HG03558 (cell line): ENCODE results near the gene SLC7A10.
"Not testable (repeated sequence)": the region's sequence is repeated elsewhere in the genome, so short reads cannot be mapped to it uniquely, and the experiment has no call there.

Source experiments
- ATAC-seq: cut with Tn5 transposase; IDR thresholded peaks from one replicate; pipeline ENCODE4 v1.9.1; 2021; ENCODE audit warnings: moderate number of reproducible peaks; ENCODE audit not compliant: unreplicated experiment; ENCODE audit errors: extremely low read depth

Gene SLC7A10

DNA sequence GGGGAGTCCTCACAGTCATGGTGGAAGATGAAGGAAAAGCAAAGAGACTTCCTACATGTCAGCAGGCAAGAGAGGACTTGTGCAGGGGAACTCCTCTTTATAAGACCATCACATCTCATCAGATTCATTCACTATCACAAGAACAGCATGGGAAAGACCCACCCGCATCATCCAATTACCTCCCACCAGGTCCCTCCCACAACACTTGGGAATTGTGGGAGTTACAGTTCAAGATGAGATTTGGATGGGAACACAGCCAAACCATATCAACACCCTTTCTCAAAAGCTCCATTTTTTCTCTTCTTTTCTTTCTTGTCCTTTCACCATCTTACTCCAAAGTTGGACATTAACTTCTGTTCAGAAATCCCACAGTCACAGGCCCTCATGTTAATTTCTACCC, 36.2 kb downstream of the SLC7A10 start:
- no peak for ATAC-seq

DNA sequence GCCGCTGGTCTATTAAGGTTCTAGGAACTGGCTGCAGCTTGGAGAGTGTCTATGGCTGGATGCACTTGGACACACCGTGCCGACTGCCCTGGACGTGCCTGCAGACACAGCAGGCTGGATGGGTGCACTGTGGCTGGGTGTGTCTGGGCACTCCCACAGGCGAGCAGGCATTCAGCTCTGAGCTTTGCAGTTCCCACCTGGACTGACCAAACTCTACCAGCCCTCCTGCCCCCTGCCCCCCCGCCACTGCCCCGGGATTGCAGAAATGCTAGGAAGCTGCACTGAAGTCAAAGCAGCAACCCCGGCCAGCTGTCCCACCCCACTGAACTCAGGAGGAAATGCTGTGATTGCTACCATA, 38.5 kb downstream of the SLC7A10 start:
- ATAC-seq: no peak

DNA sequence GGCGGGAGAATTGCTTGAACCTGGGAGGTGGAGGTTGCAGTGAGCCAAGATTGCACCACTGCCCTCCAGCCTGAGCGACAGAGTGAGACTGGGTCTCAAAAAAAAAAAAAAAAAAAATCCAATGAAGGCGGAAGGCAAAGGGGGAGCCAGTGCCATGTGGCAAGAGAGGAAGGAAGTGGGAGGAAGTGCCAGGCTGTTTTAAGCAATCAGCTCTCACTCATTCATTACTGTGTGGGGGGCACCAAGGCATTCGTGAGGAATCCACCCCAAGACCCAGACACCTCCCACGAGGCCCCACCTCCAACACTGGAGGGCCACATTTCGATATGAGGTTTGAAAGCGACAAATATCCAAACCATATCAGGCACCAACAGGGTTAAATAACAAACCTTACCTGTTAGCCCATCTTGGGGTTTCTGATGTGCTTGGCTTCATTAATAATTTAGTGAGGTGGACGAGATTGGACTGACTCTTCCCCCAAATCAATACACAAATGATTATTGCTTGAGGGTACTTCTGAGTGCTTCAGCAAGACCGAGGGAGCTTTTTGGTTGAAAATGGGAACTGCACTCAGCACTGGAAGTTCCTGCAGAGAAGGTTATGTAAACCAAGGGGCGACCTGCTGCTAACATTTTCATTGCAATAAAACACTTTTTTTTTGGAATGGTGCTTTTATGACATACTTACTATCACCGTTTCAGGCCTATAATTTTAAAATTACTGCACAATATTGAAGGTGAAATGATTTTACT, 39.0 kb downstream of the SLC7A10 start:
- ATAC-seq: no peak

DNA sequence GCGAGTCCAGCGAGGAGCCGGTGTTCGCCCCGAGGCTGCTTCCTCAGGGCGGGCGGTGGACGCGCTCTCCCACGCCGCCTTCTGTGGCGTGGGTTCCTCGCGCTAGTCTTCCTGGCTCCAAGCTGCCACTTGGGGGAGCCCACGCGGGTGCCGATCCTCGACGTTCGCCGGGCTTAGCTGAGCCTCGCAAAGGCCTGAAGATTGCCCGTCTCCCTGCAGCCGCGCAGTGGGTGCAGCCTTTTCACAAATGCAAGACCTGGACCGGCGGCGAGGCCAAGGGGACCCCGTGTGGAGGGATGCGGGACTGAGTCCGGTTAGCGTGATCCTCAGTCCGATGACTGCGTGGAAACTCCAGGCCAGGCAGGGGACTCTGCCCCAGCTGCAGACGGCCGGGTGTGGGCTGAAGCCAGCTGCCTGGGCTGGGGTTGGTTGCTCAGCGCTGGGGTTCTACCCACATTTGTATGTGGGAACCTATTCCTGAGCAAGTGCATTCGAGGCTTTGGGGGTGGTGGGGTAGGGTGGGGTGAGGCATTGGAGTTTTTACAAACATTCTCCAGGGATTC, 48.2 kb downstream of the SLC7A10 start:
- no peak for ATAC-seq

DNA sequence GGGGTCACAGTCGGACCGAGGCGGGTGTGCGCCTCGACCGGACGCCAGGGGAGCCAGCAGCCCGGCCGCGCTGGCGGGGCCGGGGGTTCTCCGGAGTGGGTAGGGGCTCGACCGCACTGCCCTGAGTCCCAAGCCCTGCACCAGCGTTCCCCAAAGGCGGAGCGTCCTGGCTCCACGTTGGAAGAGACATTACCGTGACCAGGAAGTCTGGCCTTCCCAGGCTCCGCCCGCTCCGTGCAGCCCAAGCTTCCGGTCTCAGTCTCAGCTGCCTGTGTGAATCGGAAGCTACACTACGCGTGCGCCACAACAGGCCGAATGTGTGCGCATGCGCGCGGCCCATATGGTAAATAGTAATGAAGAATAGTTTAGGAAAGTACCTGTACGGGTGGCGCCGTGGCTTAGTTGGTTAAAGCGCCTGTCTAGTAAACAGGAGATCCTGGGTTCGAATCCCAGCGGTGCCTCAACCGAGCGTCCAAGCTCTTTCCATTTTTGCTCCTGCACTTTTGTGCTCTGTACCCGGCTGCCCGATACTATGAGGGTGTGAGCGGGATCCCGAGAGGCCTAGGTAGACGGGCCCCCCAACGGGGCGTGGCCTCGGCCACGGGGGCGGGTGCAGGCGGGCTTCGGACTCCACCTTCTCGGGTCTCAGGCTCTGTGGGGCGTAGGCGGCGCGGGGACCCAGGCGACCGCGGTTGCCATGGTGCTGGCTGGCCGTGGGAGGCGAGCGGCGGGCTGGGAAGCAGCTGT, 48.8 kb downstream of the SLC7A10 start:
- peak; percentile 53 for ATAC-seq

DNA sequence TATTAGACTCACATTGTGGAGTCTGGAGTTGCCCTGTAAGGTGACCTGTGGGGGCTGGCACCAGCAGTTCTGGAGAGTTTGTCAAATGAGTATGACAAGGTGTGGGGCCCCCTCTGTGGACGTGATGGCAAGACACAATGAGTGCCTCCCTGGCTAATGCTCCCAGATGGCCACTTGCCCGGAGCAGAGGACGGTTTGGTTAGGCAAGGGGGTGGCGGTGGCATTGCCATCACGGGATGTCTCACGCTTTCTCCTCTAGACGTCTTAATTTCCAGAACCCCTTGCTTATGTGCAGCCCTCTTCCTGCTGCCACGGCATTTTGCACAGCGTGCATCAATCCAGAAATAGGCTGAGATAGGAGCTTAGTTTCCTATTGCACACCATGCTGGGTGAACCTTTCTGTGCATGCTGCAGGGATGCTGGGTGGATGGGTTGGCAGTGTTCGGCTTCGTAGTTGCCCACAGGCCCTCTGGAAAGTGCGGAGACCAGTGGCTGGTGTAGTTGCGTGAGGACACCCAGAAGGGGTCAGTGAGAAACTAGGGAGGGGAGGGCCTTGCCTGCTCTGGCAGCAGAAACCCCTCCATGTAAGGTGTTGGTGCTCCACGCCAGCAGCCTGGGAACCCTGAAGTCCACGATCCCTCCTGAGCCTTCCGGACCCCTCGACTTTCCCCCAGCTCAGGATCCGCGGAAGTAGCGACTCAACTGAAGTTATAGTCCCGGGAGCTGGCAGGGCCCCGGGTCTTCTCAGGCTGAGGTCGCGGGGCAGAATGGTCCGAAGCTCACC, 49.6 kb downstream of the SLC7A10 start:
- ATAC-seq: no peak

DNA sequence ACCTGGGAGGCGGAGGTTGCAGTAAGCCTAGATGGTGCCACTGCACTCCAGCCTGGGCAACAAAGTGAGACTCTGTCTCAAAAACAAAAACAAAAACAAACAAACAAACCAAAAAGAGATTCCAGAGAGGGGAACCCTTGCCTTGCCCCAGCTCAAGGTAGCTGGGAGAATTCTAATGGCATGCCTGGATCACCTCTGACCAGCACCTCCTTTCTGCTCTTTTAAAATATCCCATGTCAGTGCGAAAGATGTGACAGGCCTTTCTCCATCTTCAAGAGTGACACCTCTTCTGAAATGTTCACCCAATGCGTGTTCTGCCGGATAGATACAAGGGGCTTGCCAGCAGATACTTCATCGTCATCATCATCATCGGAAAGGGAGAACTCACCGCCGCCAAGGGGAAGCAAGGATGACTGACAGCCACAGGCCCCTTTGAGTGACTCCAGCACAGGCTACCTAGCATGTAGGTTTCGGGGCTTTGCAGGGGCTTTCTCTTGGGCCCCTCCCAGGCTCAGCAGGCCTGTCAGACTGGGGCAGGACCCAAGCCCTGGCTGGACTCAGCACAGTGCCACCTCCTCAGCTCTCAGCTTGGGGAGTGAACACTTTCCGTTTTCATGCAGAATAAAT, 50.4 kb downstream of the SLC7A10 start:
- no peak for ATAC-seq

DNA sequence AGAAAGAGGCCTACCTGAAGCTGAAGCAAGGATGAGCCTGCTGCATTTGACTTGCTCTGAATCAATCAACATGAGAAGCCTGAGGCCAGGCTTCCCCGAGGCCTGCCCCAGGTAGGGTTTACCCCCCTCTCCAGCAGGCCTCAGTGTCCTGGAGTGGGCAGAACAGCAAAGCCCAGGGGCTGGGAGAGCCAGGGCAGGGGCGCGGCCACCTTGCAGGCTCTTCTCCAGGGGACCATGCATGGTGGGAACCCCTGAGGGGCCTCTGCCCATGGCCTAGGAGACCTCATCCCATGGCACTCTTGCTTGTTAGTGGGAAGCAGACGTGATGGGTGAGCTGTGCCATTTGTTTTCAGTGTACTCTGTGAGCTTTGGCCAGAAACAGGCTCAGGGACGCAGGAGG, 51.5 kb downstream of the SLC7A10 start:
- no peak for ATAC-seq

DNA sequence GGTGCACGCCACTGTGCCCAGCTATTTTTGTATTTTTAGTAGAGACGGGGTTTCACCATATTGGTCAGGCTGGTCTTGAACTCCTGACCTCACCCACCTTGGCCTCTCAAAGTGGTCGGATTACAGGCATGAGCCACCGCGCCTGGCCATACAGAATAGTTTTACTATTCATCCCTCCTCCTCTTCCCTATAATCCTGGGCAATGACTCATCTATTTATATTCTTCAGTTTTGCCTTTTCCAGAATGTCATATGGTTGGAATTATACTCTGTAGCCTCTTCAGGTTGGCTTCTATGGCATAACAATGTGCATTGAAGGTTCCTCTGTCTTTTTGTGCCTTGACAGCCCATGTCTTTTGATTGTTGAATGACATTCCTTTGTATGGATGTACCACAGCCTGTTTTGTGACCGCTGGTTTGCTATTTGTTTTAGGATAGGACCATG, 53.7 kb downstream of the SLC7A10 start:
- ATAC-seq: no peak

DNA sequence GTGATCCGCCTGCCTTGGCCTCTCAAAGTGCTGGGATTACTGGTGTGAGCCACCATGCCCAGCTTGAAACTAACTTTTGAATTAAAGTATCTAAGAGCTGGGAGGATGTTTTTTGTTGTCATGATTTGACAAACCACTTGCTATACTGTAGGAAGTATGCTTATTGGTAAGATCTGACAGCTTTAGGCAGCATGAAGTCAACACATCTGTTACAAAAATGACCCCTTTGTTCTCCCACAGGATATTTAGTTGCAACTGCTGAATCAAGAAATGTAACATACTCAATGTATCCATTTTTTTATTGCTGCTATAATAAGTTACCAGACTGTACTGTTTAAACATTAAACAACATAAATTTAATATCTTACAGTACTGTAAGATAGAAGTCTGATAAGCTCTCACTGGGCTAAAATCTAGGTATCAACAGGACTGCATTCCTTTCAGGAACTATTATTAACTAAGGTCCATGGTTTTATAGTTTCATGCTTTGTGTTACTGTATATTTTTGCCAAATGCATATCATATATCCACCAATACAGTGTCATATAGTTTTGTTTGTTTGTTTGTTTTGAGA, 54.3 kb downstream of the SLC7A10 start:
- no peak for ATAC-seq

DNA sequence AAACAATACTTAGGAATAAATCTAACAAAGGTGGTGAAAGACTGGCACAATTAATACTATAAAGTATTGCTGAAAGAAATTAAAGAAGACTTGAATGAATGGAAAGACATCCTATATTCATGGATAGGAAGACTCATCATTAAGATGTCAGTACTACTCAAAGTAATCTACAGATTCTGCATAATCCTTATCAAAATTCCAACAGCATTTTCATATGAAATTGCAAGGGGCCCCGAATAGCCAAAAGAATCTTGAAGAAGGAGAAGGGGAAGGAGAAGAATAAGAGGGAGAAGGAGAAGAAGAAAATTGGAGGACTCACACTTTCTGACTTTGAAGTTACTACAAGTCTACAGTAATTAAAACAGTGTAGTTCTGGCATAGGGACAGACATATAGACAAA, 57.1 kb downstream of the SLC7A10 start:
- no peak for ATAC-seq

DNA sequence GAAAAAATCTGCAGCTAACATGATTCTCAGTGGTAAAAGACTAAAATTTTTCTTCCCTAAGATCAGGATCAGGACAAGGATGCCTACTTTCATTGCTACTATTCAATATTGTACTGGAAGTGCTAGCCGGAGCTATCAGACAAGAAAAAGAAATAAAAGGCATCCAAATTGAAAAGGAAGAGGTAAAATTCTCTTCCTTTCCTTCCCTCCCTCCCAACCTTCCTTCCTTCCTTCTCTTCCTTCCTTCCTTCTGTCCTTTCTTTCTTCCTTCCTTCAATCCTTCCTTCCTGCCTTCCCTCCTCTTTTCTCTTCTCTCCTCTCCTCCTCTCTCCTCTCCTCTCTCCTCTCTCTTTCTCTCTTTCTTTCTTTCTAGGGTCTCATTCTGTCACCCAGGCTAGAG, 58.2 kb downstream of the SLC7A10 start:
- no peak for ATAC-seq

DNA sequence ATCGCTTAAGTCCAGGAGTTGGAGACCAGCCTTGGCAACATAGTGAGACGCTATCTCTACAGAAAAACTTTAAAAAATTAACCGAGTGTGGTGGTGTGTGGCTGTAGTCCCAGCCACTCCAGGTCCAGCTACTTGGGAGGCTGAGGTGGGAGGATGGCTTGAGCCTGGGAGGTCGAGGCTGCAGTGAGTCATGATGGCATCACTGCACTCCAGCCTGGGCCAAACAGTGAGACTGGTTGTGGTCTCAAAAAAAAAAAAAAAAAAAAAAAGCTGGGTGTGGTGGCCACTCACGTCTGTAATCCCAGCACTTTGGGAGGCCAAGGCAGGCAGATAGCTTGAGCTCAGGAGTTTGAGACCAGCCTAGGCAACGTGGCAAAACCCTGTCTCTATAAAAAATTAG, 59.6 kb downstream of the SLC7A10 start:
- not testable (repeated sequence) for ATAC-seq

DNA sequence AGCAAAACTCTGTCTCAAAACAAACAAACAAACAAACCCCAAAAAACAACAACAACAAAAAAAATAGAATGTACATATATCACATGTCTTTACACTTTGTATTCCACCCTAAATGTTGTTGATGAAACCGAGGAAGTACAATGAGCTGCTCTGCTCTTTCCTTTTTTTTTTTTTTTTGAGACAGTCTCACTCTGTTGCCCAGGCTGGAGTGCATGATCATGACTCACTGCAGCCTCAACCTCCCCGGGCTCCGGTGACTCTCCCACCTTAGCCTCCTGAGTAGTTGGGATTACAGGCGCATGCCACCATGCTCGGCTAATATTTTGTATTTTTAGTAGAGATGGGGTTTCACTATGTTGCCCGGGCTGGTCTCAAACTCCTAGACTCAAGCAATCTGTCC, 62.2 kb downstream of the SLC7A10 start:
- ATAC-seq: no peak

DNA sequence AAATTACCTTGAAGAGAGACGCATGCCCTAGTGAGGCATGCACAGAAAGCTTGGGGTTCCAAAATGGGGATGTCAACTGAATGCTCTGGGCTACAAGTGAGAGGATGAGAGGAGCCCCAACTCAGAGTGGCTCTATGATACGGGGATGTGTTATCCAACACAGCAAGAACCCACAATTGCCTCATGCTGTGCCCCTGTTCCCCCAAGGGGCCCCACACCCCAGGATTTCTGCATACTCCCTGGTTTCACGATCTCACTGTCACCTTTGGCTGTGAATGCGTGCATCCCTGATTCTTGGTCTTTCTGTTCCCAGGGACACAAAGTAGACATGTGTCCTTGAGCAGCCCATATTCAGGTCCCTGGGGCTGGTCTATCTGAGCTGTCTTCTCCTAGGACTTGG, 64.4 kb downstream of the SLC7A10 start:
- no peak for ATAC-seq

DNA sequence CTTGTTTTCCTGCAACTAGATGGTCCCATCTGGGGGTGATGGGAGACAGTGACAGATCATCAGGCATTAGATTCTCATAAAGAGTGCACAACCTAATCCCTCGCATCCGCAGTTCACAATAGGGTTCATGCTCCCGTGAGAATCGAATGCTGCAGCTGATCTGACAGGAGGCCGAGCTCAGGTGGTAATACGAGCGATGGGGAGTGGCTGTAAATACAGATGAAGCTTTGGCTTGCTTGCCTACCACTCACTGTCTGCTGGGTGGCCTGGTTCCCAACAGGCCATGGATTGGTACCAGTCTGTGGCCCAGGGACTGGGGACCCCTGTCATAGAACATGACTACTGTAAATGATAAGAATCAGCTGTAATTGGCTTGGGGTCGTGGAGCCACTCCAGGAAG, 65.8 kb downstream of the SLC7A10 start:
- ATAC-seq: no peak

DNA sequence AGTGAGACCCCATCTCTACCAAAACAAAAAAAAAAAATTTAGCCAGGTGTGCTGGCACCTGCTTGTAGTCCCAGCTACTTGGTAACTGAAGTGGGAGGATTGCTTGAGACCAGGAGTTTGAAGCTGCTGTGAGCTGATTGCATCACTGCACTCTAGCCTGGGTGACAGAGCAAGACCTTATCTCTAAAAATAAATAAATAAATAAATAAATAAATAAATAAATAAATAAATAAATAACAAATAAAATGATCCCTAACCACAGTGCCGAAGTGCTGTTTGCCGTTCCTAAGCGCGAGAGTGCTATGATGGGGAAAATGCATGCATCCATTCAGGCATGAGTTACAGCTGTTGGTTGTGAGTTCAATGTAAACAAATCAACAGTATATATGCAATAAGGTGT, 66.5 kb downstream of the SLC7A10 start:
- ATAC-seq: no peak
